Fibroblast of lung (primary cell): ENCODE data around the gene DNM3.

Experiments used
- EZH2 ChIP-seq: IDR thresholded peaks from 2 replicates; pipeline ENCODE4 v1.5.1; 2012; ENCODE audit warnings: low read length, control low read depth, mild to moderate bottlenecking; ENCODE audit errors: missing control alignments
- TF ChIP-seq, protein P1 (sequence below), 2 donors: IDR thresholded peaks in 1 of 2; conservative IDR thresholded peaks in 1 of 2; 1 replicate in 1 of 2; 2 replicates in 1 of 2; pipeline ENCODE4 v1.5.1; 2011 to 2012; ENCODE audit warnings: low read length in 2 of 2, control low read depth in 1 of 2, inconsistent platforms in 1 of 2, low read depth in 1 of 2, mild to moderate bottlenecking in 1 of 2

DNA sequence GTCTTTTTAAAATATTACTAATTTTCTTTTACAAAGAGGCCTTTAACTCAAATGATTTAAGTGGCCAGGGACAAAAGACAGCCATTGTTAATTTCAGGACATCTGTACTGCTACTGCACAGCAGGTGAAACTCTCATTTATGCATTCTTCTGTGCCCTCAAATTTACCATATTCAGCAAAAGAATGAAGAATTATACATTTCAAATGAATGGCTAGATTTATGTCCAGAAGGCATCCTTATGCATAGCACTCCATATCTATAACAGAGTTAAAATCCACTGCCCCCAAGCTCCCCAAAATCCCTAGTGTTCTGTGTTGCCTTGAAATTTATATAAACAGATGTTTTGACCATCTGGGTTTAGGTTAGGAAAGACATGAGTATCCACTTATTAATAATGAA is 202.6 kb downstream of the DNM3 start:
- TF ChIP-seq, protein P1, sequence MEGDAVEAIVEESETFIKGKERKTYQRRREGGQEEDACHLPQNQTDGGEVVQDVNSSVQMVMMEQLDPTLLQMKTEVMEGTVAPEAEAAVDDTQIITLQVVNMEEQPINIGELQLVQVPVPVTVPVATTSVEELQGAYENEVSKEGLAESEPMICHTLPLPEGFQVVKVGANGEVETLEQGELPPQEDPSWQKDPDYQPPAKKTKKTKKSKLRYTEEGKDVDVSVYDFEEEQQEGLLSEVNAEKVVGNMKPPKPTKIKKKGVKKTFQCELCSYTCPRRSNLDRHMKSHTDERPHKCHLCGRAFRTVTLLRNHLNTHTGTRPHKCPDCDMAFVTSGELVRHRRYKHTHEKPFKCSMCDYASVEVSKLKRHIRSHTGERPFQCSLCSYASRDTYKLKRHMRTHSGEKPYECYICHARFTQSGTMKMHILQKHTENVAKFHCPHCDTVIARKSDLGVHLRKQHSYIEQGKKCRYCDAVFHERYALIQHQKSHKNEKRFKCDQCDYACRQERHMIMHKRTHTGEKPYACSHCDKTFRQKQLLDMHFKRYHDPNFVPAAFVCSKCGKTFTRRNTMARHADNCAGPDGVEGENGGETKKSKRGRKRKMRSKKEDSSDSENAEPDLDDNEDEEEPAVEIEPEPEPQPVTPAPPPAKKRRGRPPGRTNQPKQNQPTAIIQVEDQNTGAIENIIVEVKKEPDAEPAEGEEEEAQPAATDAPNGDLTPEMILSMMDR (conservative IDR thresholded peaks at IDR 0.05 in 1 of 2, IDR thresholded peaks at IDR 0.05 in 1 of 2; ENCODE audit: low read depth in 1 of 2, low read length in 2 of 2), result no peak
- TF ChIP-seq EZH2, result no peak
